Cerebellar cortex (tissue), 1 donor: Measurements from ENCODE around the gene DOCK9.

Source experiments
- DNase-seq: peaks from one replicate; pipeline ENCODE4 v3.0.0-alpha.2; 2015; ENCODE audit warnings: low spot score

The DOCK9 gene, protein sequence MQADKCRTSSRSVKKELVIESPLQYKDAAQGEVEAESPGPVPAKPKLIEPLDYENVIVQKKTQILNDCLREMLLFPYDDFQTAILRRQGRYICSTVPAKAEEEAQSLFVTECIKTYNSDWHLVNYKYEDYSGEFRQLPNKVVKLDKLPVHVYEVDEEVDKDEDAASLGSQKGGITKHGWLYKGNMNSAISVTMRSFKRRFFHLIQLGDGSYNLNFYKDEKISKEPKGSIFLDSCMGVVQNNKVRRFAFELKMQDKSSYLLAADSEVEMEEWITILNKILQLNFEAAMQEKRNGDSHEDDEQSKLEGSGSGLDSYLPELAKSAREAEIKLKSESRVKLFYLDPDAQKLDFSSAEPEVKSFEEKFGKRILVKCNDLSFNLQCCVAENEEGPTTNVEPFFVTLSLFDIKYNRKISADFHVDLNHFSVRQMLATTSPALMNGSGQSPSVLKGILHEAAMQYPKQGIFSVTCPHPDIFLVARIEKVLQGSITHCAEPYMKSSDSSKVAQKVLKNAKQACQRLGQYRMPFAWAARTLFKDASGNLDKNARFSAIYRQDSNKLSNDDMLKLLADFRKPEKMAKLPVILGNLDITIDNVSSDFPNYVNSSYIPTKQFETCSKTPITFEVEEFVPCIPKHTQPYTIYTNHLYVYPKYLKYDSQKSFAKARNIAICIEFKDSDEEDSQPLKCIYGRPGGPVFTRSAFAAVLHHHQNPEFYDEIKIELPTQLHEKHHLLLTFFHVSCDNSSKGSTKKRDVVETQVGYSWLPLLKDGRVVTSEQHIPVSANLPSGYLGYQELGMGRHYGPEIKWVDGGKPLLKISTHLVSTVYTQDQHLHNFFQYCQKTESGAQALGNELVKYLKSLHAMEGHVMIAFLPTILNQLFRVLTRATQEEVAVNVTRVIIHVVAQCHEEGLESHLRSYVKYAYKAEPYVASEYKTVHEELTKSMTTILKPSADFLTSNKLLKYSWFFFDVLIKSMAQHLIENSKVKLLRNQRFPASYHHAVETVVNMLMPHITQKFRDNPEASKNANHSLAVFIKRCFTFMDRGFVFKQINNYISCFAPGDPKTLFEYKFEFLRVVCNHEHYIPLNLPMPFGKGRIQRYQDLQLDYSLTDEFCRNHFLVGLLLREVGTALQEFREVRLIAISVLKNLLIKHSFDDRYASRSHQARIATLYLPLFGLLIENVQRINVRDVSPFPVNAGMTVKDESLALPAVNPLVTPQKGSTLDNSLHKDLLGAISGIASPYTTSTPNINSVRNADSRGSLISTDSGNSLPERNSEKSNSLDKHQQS (N-terminal part only)

DNA sequence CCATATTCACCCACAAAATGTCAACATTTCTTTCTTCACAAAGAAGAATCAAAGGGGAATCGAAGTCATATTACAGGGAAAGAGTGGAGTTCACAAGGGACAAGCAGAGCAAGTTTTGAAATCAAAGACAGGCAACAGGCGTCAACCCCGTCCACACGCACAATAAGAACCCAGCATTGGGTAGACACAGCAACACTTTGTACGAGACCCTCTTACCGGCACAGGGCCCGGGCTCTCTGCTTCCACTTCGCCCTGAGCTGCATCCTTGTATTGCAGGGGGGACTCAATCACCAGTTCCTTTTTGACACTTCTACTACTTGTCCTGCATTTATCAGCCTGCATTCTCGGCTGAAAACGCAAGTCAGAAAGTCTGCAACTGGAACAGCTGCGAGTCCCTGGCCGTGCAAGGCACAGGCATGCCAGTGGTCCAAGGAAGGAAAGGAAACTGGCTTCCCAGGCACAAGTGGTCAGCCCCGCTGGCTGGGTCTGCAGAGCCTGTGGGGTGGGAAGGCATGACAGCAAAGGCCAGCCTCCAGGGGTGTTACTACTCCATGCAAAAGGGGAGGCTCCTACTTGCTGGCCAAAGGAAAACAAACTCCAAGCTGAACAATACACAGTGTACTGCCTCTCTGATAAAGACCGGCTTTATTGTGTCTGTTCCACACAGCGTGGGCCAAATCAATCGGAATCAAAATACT, at the start of gene DOCK9:
TSS of gene DOCK9 (minus strand) at position 497 of the 698 bp plus-strand sequence. CDS start at position 342, 155 bp downstream.
- peak; percentile 16 for DNase-seq

DNA sequence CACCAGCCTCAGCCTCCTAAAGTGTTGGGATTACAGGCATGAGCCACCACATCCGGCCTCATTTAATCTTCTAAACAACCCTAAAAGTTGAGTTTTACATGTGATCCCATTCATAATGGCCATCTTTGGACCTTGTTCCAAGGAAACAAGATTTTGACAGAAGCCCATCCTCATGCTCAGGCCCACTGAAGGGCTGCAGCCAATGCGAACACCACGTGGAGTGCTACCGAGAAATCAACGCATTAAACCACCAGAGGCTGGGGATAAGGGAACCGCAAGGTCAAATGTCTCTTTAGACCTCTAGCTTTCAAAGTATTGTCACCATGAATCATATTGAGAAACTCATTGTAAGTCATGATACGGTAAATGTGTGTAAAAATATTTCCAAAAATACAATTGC, 49.4 kb upstream of the DOCK9 start:
- no peak for DNase-seq

DNA sequence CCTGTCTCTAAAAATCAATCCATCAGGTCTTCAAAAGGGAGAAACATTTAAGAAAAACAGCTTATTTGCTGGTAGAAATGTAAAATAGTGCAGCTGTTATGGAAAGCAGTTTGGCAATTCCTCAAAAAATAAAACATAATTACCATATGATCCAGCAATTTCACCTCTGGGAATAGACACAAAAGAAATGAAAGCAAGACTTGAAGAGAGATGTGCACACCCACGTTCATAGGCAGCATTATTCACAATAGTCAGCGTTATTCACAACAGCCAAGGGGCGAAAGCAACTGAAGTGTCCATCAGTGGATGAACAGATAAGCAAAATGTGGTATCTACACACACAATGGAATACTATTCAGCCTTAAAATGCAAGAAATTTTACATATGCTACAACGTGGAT, 45.1 kb upstream of the DOCK9 start:
- DNase-seq, result no peak

DNA sequence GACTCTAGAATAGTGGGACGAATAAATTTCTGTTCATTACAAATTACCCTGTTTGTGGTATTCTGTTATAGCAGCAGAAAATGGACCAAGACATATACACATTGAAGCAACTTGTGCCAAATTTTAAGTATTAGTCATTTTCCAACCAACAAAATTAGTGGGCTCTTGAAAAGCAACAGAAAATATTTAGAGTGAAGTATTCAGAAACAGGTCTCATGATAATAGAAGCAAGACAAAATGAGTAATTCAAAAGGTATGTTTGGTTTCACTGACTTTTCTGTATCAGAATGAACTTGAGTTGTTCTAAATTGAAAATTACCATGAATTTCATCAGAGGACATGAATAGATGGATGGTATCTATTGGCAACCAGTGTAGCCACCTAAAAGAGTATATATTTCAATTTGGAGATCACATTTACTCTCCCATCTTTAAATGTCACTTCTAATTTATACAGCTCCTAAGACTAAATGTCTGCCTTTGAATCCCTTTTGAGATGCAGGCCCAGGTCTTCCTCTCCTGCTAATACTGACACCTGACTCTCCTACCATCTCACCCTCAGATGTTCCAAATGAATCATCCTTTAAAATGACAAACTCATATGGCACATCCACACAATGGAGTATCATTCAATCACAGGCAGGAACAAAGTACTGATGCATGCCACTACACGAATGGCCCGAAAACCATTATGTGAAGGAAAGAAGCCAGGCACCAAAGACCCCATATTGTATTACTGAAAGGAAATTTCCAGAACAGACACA, 40.7 kb upstream of the DOCK9 start:
- no peak for DNase-seq

DNA sequence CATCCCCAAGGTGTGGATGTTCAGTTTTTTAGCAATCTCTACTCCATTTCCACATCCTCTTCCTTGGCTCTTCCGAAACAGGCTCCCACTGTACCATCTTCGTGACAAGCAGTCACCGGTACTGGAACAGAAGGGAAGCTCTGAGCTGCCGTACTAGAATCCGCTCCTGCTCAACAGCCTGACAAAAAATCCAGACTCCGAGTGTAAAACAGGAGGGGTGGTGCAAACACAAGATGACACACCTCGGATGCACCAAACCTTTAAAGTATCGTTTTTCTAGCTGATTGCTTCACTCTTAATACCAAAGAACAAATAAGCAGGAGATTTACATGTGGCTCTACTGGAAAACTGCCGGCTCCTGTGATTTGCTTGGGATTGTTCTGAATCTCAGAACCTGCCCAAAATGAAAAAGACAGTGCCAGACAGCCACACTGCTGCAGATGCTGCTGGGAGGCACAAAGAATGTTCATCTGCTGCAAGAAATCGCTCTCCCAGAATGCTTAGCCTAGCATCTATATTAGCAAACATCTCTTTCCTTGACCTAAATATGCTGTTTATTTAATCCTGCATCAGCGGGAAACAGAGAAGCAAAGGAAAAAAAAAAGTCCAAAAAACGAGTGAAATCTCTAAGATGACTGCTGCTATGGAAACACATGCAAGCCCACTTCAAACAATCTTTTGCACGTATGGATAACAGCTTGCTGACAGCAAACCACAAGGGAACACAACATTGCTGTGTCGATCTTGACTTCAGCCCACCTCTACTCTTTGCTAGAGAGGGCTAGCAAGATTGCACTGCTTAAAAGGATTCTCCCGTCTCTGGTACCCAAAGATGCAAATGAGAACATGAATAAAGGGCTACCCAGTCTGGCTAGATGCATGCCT, 38.0 kb upstream of the DOCK9 start:
- DNase-seq, result peak; percentile 85

DNA sequence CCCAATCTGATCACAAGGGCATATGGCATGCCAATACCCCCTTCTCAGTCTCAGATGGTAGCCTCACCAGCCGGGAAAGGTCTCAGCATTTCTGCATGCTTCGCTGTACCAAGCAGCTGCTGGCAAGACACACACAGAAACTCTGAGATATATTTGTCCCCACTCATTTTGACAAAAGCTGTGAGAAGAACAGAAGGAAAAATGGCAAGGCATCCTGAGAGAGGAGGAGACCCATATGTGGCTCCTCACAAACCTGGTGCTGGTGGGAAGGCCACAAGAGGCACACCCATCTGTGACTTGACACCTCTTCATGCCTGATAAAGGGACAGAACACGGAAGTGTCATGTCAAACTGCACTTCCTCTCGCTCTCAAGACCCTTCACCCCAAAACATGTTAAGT, 36.7 kb upstream of the DOCK9 start:
- DNase-seq, result peak; percentile 57

DNA sequence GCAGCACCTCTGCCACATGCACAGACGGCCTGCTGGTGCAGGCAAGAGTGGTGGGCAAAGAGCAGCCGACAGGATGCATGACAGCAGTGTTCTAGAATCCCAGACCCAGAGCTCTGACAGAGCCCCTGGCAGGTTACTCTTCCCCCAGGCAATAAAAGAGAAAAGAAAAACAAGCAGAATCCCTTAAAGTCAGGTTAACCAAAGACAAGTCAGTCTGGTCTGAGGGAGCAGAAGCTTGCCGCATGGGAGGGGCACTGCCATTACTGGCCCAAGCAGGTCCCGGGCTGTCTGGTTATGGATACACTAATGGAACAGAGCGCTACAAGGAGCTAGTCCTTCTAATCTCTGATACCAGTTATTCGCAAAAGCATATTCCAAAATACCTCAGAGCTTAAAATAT, 36.1 kb upstream of the DOCK9 start:
- peak; percentile 58 for DNase-seq

DNA sequence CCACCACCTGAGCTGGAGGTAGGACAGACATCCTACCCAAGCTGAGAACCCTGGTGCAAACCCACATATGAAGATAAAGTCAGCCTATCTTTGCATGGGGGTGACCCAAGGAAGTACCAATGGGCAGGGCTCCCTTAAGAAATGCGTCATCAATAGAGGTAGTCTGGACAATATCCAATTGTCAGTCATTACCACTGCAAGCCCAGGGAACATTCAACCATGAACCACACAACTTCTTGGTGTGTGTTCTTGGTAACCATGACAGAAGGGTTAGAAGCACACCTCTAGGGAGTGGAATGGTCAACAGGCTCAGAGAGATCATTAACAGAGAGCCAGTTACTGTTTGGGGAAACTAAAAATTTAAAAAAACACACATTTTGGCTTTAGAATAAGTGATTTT, 34.7 kb upstream of the DOCK9 start:
- no peak for DNase-seq

DNA sequence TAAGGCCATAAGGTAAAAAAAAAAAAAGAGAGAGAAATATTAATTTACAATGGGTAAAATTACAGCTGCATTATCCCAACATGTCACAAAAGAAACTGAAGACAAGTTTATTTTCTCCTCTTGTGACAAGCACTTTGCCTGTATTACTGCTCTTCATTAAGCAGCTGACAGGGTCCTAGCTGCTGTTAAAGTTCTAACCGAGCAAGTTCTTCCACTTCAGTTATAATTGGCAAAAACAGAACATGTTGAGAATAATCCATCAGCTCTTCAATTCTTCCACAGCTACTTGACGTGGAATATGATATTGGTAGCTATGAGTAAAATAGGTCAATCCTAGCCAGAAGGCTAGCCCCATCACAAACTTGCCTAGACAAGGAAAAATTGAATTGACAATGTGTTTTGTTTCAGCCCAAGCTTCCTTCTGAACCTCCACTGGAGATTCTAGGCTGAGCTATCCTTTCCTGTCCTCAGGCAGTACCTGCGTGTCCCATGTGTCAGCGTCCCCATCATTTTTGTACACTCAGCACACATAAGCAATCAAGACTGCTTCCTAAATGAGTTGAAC, 32.2 kb upstream of the DOCK9 start:
- no peak for DNase-seq

DNA sequence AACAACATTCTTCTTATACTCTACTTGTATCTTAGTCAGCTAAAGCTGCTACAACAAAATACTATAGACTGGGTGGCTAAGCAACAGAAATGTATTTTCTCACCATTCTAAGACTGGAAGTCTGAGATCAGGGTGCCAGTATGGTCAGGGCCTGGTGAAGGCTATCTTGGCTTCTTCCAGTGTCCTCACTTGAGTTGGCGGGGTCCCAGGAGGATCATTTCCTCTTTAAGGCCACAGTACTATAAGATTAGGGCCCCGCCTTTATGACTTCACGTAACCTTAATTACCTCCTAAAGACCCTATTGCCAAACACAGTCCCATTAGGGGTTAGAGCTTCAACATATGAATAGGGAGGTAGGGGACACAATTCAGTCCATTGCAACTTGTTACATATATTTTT, 30.7 kb upstream of the DOCK9 start:
- DNase-seq, result no peak

DNA sequence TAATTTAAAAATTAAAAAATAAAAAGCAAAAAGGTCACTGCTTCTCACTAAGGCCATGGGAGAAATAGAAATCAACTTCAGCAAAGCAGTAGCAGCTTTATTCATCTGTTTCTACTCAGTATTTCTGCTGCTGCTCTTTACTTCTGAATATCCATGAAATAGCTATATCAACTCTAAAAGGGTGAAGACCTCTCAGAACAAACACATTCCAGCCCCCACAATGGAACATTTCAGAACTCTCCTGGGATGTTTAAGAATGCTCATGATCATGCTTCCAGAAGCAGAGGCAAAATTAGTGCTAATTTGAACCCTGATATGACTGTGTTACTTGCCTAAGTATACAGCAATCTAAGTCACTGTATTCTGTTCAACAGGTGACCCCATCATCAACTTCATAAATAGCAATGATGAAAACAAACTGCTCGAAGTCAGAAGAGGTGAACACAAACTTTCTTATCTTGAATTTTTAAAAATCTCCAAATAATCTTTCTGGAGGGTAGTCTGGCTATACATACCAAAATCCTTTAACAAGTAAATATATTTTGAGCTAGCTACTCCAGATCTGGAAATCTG, 29.6 kb upstream of the DOCK9 start:
- no peak for DNase-seq

DNA sequence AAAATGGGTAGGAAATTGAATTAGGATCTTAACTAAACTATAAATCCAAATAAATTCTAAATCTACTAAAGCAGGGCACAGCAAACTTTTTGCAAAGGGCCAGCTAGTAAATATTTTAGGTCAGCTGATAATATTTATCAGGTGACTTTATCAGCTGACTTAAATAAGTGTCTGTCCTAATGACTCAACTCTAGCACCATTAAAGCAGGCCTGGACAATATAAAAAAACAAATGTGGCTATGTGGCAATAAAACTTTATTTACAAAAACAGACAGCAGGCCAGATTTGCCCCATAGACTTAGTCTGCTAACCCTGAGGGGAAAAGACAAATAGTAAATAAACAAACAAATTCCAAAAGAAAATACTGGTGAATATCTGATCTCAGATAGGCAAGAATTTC, 27.7 kb upstream of the DOCK9 start:
- DNase-seq, result no peak

DNA sequence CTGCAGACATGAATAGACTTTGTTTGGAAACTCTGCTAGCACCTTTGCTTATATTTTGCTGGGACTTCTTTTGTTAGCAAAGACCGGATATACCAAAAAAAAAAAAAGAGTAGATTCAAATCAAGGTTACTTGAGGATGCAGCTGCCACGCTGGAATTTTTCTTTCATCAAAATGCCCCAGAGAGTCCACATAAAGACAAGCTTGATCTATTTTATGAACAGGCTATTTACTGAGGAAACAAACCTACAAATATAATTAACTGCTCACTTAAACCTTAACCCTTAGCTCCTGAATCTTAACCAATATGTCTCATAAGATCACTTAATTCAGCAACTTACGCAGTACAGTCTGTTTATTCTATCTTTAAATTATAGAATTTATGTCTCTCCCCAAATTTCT, 27.1 kb upstream of the DOCK9 start:
- no peak for DNase-seq

DNA sequence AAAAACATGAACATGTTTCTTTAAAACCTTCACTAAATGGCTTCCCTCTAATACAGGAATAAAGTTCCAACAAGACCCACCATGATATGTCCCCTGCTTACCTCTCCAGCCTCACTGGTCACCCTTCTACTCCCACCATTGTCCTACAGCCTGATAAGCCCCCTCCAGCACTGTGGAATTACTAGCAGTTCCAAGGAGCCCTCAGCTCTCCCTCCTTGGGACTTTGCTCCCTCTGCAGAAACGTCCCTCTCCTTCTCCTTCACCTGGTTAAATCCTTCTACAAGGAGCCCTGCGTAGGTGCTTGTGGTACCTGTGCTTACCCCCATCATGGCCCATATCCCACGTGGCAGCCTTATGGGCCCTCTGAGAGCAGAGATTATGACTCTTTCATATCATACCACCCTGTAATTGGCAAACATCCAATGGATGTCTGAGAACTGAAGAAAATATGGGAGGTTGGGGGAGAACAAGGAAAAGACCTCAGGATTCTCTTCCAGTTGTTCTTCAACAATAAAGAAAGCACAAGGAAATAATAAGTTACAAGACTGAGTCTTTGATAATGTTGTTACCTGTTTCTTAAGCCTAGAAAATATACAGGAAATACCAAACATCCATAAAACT, 26.1 kb upstream of the DOCK9 start:
- DNase-seq, result no peak

DNA sequence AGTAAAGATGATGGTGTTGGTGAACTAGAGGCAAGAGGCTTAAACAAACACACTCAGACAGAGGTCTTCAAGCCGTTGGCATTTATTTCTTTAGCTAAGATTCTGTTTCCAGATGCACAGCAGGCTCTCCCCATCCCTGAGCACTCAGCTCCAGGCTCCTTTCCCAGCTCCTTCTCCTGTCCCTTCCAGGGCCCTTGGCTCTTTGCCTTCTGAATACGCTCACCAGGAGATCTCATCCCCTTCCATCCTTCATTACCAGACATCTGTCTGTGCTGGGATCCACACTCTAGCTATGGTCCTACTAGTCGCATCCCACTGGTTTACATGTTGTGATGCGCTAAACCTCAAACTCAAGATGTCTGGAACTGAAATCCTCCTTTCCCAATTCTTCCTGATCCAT, 25.3 kb upstream of the DOCK9 start:
- no peak for DNase-seq

DNA sequence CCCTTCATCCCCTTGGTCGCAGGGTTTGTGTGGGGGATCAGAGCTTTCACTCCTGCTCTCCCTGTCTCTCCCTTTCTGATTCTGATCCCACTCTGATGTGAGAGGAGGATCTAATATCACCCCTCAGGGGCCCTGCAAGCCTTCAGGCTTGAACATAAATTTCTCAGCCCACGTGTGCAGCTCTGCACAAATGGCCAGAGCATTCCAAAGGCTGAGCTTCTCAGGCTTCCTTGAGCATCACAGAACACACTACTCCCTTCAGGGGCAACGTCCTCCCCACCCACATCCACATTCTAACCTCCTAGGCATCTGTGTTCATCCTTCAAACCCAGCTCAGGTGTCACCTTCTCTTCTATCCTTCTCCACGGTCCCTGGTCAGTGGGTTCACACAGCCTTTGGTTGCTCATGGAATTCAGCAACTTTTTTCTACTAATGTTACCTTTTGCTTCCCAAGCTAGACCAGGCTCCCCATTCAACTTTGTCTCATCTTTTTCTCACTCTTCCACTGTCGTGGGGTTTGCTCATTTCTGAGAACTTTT, 24.4 kb upstream of the DOCK9 start:
- DNase-seq, result no peak

DNA sequence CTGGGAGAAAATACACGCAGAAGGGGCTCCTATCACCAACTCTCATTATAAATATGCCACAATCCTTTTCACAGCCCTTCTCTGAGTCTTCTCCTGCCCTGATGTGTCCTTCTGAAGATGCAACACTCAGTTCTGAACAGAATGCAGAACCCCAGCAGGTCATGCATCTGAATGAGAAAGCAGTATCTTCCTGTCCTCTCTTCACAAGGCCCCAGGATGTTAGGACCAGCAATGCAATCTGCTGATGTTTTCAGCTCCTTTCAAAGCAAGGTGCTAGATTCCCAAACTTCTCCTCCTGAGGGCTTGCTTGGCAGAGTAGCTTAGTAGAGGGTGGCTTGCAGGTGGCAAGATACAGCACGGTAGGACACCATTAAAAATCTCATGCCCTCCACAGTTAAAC, 22.3 kb upstream of the DOCK9 start:
- DNase-seq, result no peak

DNA sequence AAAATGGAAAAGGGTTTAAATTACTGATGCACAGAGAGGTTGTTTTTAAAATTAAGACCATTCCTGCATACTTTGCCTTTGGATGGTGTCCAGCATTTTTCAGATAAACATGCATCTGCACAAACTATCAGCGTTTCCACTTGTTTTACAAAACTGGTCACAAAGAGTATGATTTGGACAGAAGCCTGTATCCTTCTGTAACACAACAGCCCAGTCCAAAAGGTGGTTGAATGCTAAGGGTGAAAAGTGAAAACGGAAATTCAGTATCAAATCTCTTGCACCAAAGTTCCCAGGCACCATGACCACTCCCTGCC, 21.7 kb upstream of the DOCK9 start:
- no peak for DNase-seq
